ENCODE results near the gene STYX. TPM values are rescaled to one million over a fixed set of nuclear protein-coding genes. Genes with fewer than 3 reads are reported as not detected.

The STYX gene
- total and polyA plus RNA-seq, 2 of the 8 experiments (the other 6 are each of a cell fraction or from before 2014, with no cell fraction given), result 8.3 to 29.0 TPM

GRCh38 chr14:52686176-52686575, 43.8 kb upstream of the STYX start:
- H2BK12ac ChIP-seq (ENCODE audit: low read depth, low read length), result no peak overlapping the region
- no peak overlapping the region for H3K23ac ChIP-seq (ENCODE audit: insufficient read length)
- H4K91ac ChIP-seq (replicated peaks; ENCODE audit: insufficient read length, low read length), result no peak overlapping the region
- H2BK15ac ChIP-seq (ENCODE audit: low read length), result no peak overlapping the region
- no peaks in the 10 kb centered on the region for H3K9me3 ChIP-seq (ENCODE audit: insufficient read depth in 2 of 2, low read depth in 1 of 2, low read length in 1 of 2)
- no peak overlapping the region for H2BK20ac ChIP-seq (ENCODE audit: low read length)
- H3K36me3 ChIP-seq (ENCODE audit: control insufficient read depth in 2 of 4, insufficient read depth in 4 of 4, low read length in 3 of 4), result no peaks in the 10 kb centered on the region; a peak in 2 of 8 replicates
- peaks cover 5 to 7% of the 10 kb centered on the region in 2 experiments for H4K20me1 ChIP-seq (replicated peaks in 1 of 2; ENCODE audit: control insufficient read depth in 1 of 2, insufficient read depth in 2 of 2, low read length in 2 of 2)
- no peaks in the 10 kb centered on the region for H3K27me3 ChIP-seq (replicated peaks in 1 of 4; ENCODE audit: control insufficient read depth in 3 of 4, extremely low read depth in 1 of 4, insufficient read depth in 3 of 4, low read length in 3 of 4)
- H3K27ac ChIP-seq (ENCODE audit: low read depth, low read length), result no peak overlapping the region
- 88% methylated on average over 1 of the region's 1 CpG; no CpG with 5 or more reads in 1 of the 2 experiments for WGBS, 2 experiments (ENCODE audit: extremely low coverage in 1 of 2, insufficient coverage in 1 of 2, insufficient read length in 1 of 2, insufficient replicate concordance in 2 of 2, low coverage in 1 of 2, low lambda C conversion rate in 2 of 2, missing lambda C conversion rate in 1 of 2)
- no peak overlapping the region for H2AFZ ChIP-seq (ENCODE audit: low read length)
- ChIA-PET POLR2A (ENCODE audit: partially characterized antibody) (interaction anchor here (0.8 to 1.2 kb wide), 2 partner anchors 9 to 21 kb away, joined by 3 to 4 read pairs; partner anchors contain the start of genes ERO1A and PSMC6), CTCF (ENCODE audit: partially characterized antibody) (no interaction called here)
- H2BK120ac ChIP-seq (replicated peaks; ENCODE audit: low read depth, low read length), result no peak overlapping the region
- H3K4me1 ChIP-seq (replicated peaks in 1 of 4; ENCODE audit: control insufficient read depth in 3 of 4, insufficient read depth in 4 of 4, low read length in 3 of 4), result peaks cover 0 to 7% (median 3%) of the 10 kb centered on the region in 4 experiments; a peak in 4 of 7 replicates
- no peak overlapping the region for H3K56ac ChIP-seq (replicated peaks; ENCODE audit: insufficient read length, low read depth, low read length)
- FAIRE-seq (no peak), DNase-seq (ENCODE audit: low read depth in 1 of 2, low spot score in 2 of 2) (no peak)
- H3K79me2 ChIP-seq (ENCODE audit: control insufficient read depth in 1 of 2, insufficient read depth in 2 of 2, low read length in 2 of 2), result peaks cover 0 to 61% of the 10 kb centered on the region in 2 experiments; a peak in 2 of 4 replicates
- H3K4me3 ChIP-seq (ENCODE audit: extremely low read depth in 1 of 4, insufficient read depth in 2 of 4, low read depth in 3 of 4, low read length in 4 of 4), result no peak overlapping the region
- H3K23me2 ChIP-seq (ENCODE audit: low read depth, low read length), result no peaks in the 10 kb centered on the region
- no peak overlapping the region; the same call in 1 of the 2 replicates for H2AK5ac ChIP-seq (ENCODE audit: low read depth, low read length)
- TF ChIP-seq RBBP5 (IDR thresholded peaks at IDR 0.05; ENCODE audit: borderline replicate concordance, low read depth, low read length) (no peak), BACH1 (IDR thresholded peaks at IDR 0.05; ENCODE audit: low read length) (no peak), CBX5 (IDR thresholded peaks at IDR 0.05; ENCODE audit: low read depth, low read length) (no peak), CHD2 (IDR thresholded peaks at IDR 0.05; ENCODE audit: low read length) (no peak), EP300 (IDR thresholded peaks at IDR 0.05; ENCODE audit: borderline replicate concordance in 1 of 2, low read depth in 2 of 2, low read length in 2 of 2) (no peak)
- H4K5ac ChIP-seq (ENCODE audit: insufficient read length, low read depth, low read length), result no peak overlapping the region
- H3K9ac ChIP-seq (replicated peaks in 1 of 4; ENCODE audit: extremely low read depth in 1 of 4, low read depth in 3 of 4, low read length in 3 of 4), result no peak overlapping the region
- H3K14ac ChIP-seq (ENCODE audit: insufficient read length), result no peak overlapping the region
- no peak overlapping the region for H2BK5ac ChIP-seq (ENCODE audit: low read depth, low read length)
- H3K4me2 ChIP-seq (ENCODE audit: insufficient read depth in 1 of 2, low read depth in 2 of 2, low read length in 2 of 2), result 0 out of 4 replicates have a peak overlapping the region, but pooled peaks of 1 of the 2 experiments have one; percentile 9
- no peak overlapping the region for H4K8ac ChIP-seq (ENCODE audit: extremely low read depth, insufficient read depth, low read length)
- peaks cover 5% of the 10 kb centered on the region for H3K79me1 ChIP-seq (ENCODE audit: low read depth, low read length)
- no peak overlapping the region for H3K18ac ChIP-seq (ENCODE audit: extremely low read depth, low read length)
- H3K4ac ChIP-seq (replicated peaks; ENCODE audit: insufficient read length, low read depth, low read length), result no peak overlapping the region

Measured in H1 (cell line).